IMR-90 (cell line): ENCODE measurements around the gene PRSS22. TPM values are rescaled to one million over a fixed set of nuclear protein-coding genes. Genes with fewer than 3 reads are reported as not detected.

Experiments
- ATAC-seq: fragments of 200-7000 bp; cut with Tn5 transposase; 2 replicates; pipeline ENCODE4 v1.9.1; 2020; ENCODE audit warnings: low read depth, mild to moderate bottlenecking, moderate library complexity
- BruUV-seq: library from RNA; stranded (reverse); fragments of 400-500 nt; replicated peaks from 2 replicates; lab custom pipeline; 2021; lab: Mats Ljungman, UMichigan
- CTCF ChIA-PET: fragments of 300-600 bp; formaldehyde crosslinking; extraction: SDS; loops from one replicate; lab custom pipeline; 2021; ENCODE audit warnings: antibody characterized with exemption; lab: Yijun Ruan, JAX
- POLR2A ChIA-PET: fragments of 300-600 bp; sonication (Branson Sonifier 250); formaldehyde crosslinking; loops from one replicate; lab custom pipeline; 2022; ENCODE audit warnings: antibody characterized with exemption; ENCODE audit not compliant: unreplicated experiment; lab: Charles Lee
- DNase-seq: peaks from one replicate; pipeline ENCODE4 v3.0.0; 2013
- H2AFZ ChIP-seq: replicated peaks from 2 replicates; pipeline ENCODE3; 2013; ENCODE audit warnings: low read length, mild to moderate bottlenecking; ENCODE audit not compliant: poor library complexity
- H2AK5ac ChIP-seq: 2 replicates; pipeline ENCODE4 v1.6.1; 2013; ENCODE audit warnings: low read depth, low read length, inconsistent platforms
- H2AK9ac ChIP-seq: replicated peaks from 2 replicates; pipeline ENCODE3; 2013; ENCODE audit warnings: mild to moderate bottlenecking, low read depth, low read length, moderate library complexity; ENCODE audit not compliant: poor library complexity
- H2BK120ac ChIP-seq: 2 replicates; pipeline ENCODE4 v1.6.1; 2013; ENCODE audit warnings: low read depth, low read length, inconsistent platforms
- H2BK15ac ChIP-seq: 3 replicates; pipeline ENCODE4 v1.6.1; 2013; ENCODE audit warnings: low read depth, low read length, inconsistent platforms
- H2BK20ac ChIP-seq: 2 replicates; pipeline ENCODE4 v1.6.1; 2013; ENCODE audit warnings: low read depth, mild to moderate bottlenecking, inconsistent platforms, low read length, moderate library complexity
- H2BK5ac ChIP-seq: 2 replicates; pipeline ENCODE4 v1.6.1; 2013; ENCODE audit warnings: mild to moderate bottlenecking, low read depth, low read length, inconsistent platforms; ENCODE audit not compliant: poor library complexity, severe bottlenecking
- H3K14ac ChIP-seq: replicated peaks from 2 replicates; pipeline ENCODE4 v1.6.1; 2013; ENCODE audit warnings: low read depth, low read length, inconsistent platforms
- H3K18ac ChIP-seq: 2 replicates; pipeline ENCODE4 v1.6.1; 2013; ENCODE audit warnings: low read depth, low read length, control low read depth
- H3K23ac ChIP-seq: 2 replicates; pipeline ENCODE4 v1.6.1; 2013; ENCODE audit warnings: low read depth, low read length, inconsistent platforms
- H3K27ac ChIP-seq: 2 replicates; pipeline ENCODE4 v1.5.1; 2013; ENCODE audit warnings: mild to moderate bottlenecking, control low read depth, low read length; ENCODE audit not compliant: insufficient read depth
- H3K27me3 ChIP-seq: 2 replicates; pipeline ENCODE4 v1.6.1; 2013; ENCODE audit warnings: low read length; ENCODE audit not compliant: control insufficient read depth, insufficient read depth
- H3K36me3 ChIP-seq: 2 replicates; pipeline ENCODE4 v1.6.1; 2013; ENCODE audit warnings: low read length, mixed read lengths; ENCODE audit not compliant: control insufficient read depth, insufficient read depth
- H3K4ac ChIP-seq: 2 replicates; pipeline ENCODE4 v1.6.1; 2013; ENCODE audit warnings: low read depth, low read length, inconsistent platforms
- H3K4me1 ChIP-seq: 2 replicates; pipeline ENCODE4 v1.6.1; 2013; ENCODE audit warnings: low read length, mixed read lengths; ENCODE audit not compliant: control insufficient read depth, insufficient read depth
- H3K4me2 ChIP-seq: 2 replicates; pipeline ENCODE4 v1.6.1; 2013; ENCODE audit warnings: low read depth, mild to moderate bottlenecking, control low read depth, low read length, moderate library complexity
- H3K4me3 ChIP-seq: 2 replicates; pipeline ENCODE4 v1.5.1; 2013; ENCODE audit warnings: low read depth, mild to moderate bottlenecking, control low read depth, low read length, moderate library complexity; ENCODE audit not compliant: insufficient read depth
- H3K56ac ChIP-seq: 2 replicates; pipeline ENCODE4 v1.6.1; 2013; ENCODE audit warnings: low read length, inconsistent platforms; ENCODE audit not compliant: insufficient read depth; ENCODE audit errors: extremely low read depth
- H3K79me1 ChIP-seq, 2 experiments: 2 replicates each; pipeline ENCODE4 v1.6.1; 2013; ENCODE audit warnings: low read length in 2 of 2, inconsistent platforms in 1 of 2, low read depth in 1 of 2
- H3K9ac ChIP-seq: 2 replicates; pipeline ENCODE4 v1.6.1; 2013; ENCODE audit warnings: low read depth, low read length, control low read depth
- H3K9me1 ChIP-seq: 2 replicates; pipeline ENCODE4 v1.6.1; 2013; ENCODE audit warnings: low read length, inconsistent platforms; ENCODE audit not compliant: insufficient read depth
- H3K9me3 ChIP-seq: 2 replicates; pipeline ENCODE4 v1.6.1; 2013; ENCODE audit warnings: low read length; ENCODE audit not compliant: control insufficient read depth, insufficient read depth
- H4K20me1 ChIP-seq: 2 replicates; pipeline ENCODE4 v1.6.1; 2013; ENCODE audit warnings: low read length, inconsistent platforms; ENCODE audit not compliant: insufficient read depth
- H4K5ac ChIP-seq: 2 replicates; pipeline ENCODE4 v1.6.1; 2013; ENCODE audit warnings: mild to moderate bottlenecking, low read depth, low read length, control low read depth
- H4K8ac ChIP-seq, 2 experiments: 2 replicates each; pipeline ENCODE4 v1.6.1; 2013; ENCODE audit warnings: low read depth in 2 of 2, low read length in 2 of 2, control low read depth in 1 of 2, inconsistent platforms in 1 of 2
- H4K91ac ChIP-seq: 2 replicates; pipeline ENCODE4 v1.6.1; 2013; ENCODE audit warnings: low read depth, low read length, inconsistent platforms; ENCODE audit not compliant: insufficient read depth
- CHD1 ChIP-seq: IDR thresholded peaks from 2 replicates; pipeline ENCODE4 v1.6.1; 2012; ENCODE audit warnings: low read depth, low read length, improper control_type of control experiment
- CTCF ChIP-seq: conservative IDR thresholded peaks from 2 replicates; pipeline ENCODE4 v1.5.1; 2012; ENCODE audit warnings: mild to moderate bottlenecking, low read depth, low read length, improper control_type of control experiment
- MAZ ChIP-seq: IDR thresholded peaks from 2 replicates; pipeline ENCODE4 v1.6.1; 2012; ENCODE audit warnings: low read depth, mild to moderate bottlenecking, low read length, improper control_type of control experiment, moderate library complexity, borderline replicate concordance
- WGBS, 2 experiments: methylation state at CpG; one replicate each; pipeline versions ENCODE4 v1.1.5 to v1.1.7; 2013; ENCODE audit warnings: missing lambda C conversion rate in 2 of 2; ENCODE audit not compliant: insufficient read length in 1 of 2; ENCODE audit errors: extremely low coverage in 2 of 2; 5-methylcytosine and 5-hydroxymethylcytosine counted together
- dilution Hi-C: fragments of 300-500 bp; cut with HindIII; formaldehyde crosslinking; loops from one replicate; pipeline ENCODE4 v1.14.3; 2018; ENCODE audit warnings: low sequenced_read_pairs; ENCODE audit not compliant: unreplicated experiment
- in situ Hi-C: fragments of 300-500 bp; cut with MboI; formaldehyde crosslinking; loops from 3 replicates; pipeline ENCODE4 v1.14.3; 2019; ENCODE audit warnings: low sequenced_read_pairs, inconsistent platforms, mixed read lengths
- intact Hi-C: fragments of 100-400 bp; cut with micrococcal nuclease; formaldehyde crosslinking; loops from 2 replicates; pipeline ENCODE4 v1.10.0; 2022
- polyA plus RNA-seq, 3 experiments: library from polyadenylated mRNA; depleted of rRNA; stranded (reverse); fragments of >200 nt; gene quantifications; 2 replicates each; pipeline ENCODE4 v1.2.3, GENCODE V29; 2012; ENCODE audit warnings: low replicate concordance in 1 of 3
- total RNA-seq: library from RNA; depleted of rRNA; stranded (reverse); fragments of >200 nt; gene quantifications from 2 replicates; pipeline ENCODE4 v1.2.3, GENCODE V29; 2012

The PRSS22 gene
- total and polyA plus RNA-seq, 2 of the 4 experiments (the other 2 are of a cell fraction) = not detected

- Histone ChIP-seq H2BK5ac (no peak overlapping the region), H2BK20ac (no peak overlapping the region), H3K14ac (no peak overlapping the region), H3K27ac (no peak overlapping the region), H3K4ac (no peak overlapping the region), H2BK15ac (no peak overlapping the region), H3K36me3 (no peaks in the 10 kb centered on the region), H3K23ac (no peak overlapping the region), H3K18ac (no peak overlapping the region), H3K27me3 (no peaks in the 10 kb centered on the region), H2AFZ (no peak overlapping the region), H3K4me1 (peaks cover 3% of the 10 kb centered on the region), H3K9me3 (peaks cover 4% of the 10 kb centered on the region), H2AK5ac (no peak overlapping the region), H2AK9ac (no peak overlapping the region), H3K9me1 (no peaks in the 10 kb centered on the region), H3K79me1 (no peaks in the 10 kb centered on the region), H3K4me2 (no peak overlapping the region), H4K20me1 (no peaks in the 10 kb centered on the region), H3K4me3 (no peak overlapping the region), H4K5ac (no peak overlapping the region), H3K56ac (no peak overlapping the region), H2BK120ac (no peak overlapping the region), H4K8ac (no peak overlapping the region), H4K91ac (no peak overlapping the region), H3K9ac (no peak overlapping the region)
- in situ Hi-C loops = no loop called here
- intact Hi-C loops = no loop called here
- ChIA-PET POLR2A (no interaction called here), CTCF (no interaction called here)
- DNase-seq (no peak), ATAC-seq (no peak)
- dilution Hi-C loops = no loop called here
- whole genome bisulfite sequencing, 2 experiments = no CpG with 5 or more reads among the region's 4 CpGs
- TF ChIP-seq CHD1 = no peak
- TF ChIP-seq MAZ = no peak
- no peak for TF ChIP-seq CTCF
- no TSS peak for BruUV-seq
Measured at GRCh38 chr16:2865651-2866050, 7.7 kb upstream of the PRSS22 start.
